DLD1 (cell line): ENCODE data around the gene DGKE.

Source experiments
- in situ Hi-C: cut with HindIII; loops from 2 replicates; pipeline ENCODE4 v1.10.0; 2017; ENCODE audit warnings: low sequenced_read_pairs

DGKE gene

DNA sequence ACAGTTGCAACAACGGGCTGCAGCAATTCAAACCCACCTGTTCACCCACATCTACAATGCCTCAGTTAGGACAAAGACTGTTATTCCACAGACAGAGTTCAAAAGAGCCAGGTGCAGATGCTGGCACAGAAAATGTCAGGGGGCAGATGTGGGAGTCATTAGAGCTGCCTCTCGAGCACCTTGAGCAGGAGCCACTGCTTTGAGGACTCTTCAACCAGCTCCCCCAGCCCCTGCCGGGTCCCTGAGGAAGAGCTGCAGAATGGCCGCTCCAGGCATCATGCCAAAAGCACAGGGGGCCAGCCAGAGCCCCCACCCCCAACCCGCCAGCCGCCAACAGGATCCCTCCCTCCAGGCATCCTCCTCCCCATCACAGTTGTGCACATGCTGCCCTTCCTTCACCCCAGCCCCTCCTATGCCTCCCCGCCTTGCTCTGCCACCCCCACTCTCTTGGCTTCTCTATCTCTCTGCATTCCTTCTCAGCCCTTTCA lies 21.0 kb upstream of the DGKE start:
- in situ Hi-C loops: no loop called here

DNA sequence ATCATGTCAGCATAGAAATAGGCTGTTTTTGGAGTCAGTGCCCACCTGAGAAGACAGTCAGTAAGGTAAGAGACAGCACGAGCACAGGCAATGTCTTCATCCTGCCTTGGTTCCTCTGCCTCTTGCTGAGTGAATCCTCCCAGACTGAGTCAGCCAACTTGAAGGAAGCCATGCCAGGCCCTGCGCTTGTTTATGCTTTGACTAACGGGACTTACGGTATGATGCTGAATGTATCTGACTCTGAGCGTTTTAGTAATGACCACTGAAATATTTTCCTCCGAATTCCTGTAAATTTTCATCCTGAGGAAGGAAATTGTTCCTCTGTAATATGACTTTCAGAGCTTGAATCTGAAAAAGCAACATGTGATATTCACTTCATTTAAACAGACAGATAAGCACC lies 18.2 kb upstream of the DGKE start:
- in situ Hi-C loops: no loop called here

DNA sequence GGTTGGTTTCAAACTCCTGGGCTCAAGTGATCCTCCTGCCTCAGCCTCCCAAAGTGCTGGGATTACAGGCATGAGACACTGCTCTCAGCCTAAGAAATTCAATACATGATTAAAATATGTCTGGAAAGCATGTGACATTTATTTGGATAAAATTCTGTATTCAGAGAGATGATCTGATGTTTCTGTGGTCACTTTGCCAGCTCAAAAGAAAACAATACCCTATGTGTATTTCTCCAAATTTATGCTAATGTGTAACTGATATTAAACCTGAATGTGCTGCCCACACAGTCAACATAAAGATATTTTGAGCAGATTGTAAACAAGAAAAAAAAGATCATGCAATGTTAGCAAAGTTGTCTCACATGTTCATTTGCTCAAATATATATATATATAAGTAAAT lies 16.9 kb upstream of the DGKE start:
- in situ Hi-C loops: no loop called here

DNA sequence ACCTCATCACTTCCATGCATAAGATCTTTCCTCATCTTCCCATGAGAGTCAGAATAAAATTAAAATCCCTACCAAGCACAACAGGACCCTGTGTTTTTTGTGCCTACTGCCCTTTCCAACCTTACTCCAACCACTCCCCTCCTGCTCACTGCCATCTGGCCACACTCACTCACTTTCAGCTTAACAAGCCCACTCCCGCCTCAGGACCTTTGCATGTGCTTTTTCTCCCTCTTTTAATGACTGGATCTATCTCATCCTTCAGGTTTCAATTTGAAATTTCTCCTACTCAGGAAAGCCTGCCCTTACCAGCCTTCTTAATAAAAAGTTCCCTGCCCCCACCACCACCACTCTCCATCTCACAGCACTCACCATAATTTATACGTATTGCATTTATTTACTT lies 14.9 kb upstream of the DGKE start:
- in situ Hi-C loops: no loop called here

DNA sequence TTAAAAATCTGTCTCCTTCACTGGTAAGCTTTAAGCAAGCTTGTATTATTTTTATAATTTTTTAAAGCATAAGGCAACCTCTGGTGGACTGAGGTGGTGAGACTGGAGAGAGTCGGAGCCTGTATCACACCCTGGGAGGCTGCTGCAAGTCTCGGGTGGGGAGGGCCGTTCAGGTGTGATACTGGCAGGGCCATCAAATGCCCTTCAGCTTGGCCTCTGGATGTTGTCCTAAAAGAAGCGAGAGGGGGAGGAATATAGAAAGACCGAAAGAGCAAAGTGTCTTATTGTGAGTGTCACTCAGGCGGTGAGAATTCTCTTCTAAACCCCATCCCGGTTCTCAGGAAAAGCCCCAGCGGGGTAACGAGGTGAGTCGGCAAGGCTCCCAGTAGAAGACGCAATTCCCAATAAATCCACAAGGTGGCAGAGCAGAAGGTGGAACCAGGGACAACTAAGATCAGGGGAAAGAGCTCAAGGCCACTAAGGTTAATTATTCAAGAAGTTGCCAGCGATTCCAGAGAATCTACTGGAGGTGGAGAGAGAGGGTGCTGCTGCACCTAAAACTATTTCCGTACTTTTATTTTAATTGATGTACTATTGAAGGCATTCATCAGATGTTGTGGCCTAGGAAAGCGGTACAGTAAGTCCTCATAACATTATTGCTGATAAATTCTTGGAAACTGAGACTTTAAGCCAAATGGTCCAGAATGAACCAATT lies 14.4 kb upstream of the DGKE start:
- in situ Hi-C loops: no loop called here

DNA sequence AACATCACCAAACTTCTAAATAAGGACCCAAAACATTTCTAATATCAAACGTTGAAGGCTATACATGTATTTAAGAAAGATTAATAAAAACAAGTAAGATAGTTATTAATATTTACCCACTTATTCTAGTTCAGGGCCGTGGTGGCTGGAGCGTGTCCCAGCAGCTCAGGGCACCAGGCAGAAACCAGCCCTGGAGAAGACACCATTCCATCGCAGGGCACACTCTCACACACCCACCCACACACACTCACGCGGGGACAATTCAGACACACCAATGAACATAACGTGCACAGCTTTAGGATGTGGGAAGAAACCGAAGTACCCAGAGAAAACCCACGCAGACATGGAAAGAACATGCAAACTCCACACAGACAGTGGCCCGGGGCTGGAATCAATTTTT lies 13.7 kb upstream of the DGKE start:
- in situ Hi-C loops: no loop called here

DNA sequence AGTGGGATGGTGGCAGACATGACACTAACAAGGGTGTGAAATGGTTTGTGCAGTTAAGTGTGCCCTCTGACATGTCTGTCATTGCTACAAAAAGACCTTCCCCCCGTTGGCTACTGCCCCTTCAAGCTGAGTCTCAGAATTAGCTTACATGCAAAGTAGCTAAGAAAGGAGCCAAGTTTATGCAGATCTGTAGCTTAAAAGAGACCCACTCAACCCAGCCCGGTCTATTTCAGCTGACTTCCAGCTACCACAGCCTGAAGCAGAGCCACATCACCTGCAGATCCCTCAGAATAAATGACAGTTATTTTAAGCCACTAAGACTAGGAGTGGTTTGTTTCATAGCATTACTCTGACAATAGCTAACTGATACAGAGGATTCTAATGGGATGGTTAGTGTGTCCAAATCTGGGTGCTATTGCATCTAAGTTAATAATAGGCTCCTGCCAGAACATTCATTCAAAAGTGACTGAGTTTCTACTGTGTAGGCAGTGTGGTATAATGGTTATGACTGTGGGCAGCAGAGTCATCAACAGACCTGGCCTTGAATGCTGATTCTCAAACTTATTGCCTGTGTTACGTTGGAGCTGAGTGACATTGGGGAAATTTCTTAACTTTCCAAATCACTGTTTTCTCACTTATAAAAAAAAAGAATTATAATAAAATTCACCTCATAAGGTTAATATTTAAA lies 12.0 kb upstream of the DGKE start:
- in situ Hi-C loops: no loop called here

DNA sequence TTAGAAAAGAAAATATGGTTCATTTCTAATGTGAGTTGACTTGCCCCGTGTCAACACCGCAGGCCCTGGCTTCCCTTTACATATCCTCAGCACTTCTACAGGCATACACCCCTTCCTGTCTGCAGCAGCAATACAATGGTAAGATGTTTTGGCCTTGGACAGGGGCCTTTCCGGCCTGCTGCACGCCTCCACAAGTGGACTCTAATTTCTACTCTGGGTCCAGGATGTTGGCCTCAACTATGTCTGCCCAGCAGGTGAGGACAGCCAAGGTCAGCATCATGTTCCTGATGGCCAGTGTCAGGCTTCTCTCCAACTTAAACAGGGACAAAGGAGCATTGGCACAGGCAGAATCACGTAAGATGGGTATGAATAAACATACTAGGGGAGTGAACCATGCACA lies 11.2 kb upstream of the DGKE start:
- in situ Hi-C loops: no loop called here

DNA sequence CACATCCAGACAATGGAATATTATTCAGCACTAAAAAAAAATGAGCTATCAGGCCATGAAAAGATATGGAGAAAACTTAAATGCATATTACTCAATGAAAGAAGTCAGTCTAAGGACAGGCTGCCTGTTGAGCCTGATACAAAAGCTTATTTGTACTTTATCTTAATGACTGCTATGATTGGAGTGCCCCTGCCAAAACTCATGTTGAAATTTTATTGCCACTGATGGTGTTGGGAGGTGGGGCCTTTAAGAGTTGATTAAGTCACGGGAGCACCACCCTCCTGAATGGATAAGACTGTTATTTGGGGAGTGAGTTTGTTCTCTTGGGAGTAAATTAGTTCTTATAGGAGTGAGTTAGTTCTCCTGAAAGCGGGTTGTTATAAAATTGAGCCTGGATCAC lies 10.1 kb upstream of the DGKE start:
- in situ Hi-C loops: no loop called here

DNA sequence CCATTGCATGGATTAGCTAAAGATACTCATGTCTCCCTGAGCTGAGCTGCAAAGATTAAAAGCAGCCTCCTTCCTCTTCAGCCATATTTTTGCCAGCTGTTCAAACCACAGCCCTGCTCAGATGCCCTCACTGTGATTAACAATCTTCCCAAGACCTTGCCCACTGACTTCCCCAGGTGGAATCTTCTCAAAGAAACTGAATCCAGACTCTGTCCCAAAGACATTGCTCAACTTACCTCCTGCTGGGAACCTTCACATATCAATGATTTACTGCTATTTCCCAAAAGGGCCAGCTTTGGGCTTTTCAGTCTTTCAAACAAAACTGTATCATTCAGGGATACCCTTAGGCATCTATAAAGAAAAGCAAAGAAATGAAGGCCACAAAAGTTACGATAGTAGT lies 9.4 kb upstream of the DGKE start:
- in situ Hi-C loops: no loop called here

DNA sequence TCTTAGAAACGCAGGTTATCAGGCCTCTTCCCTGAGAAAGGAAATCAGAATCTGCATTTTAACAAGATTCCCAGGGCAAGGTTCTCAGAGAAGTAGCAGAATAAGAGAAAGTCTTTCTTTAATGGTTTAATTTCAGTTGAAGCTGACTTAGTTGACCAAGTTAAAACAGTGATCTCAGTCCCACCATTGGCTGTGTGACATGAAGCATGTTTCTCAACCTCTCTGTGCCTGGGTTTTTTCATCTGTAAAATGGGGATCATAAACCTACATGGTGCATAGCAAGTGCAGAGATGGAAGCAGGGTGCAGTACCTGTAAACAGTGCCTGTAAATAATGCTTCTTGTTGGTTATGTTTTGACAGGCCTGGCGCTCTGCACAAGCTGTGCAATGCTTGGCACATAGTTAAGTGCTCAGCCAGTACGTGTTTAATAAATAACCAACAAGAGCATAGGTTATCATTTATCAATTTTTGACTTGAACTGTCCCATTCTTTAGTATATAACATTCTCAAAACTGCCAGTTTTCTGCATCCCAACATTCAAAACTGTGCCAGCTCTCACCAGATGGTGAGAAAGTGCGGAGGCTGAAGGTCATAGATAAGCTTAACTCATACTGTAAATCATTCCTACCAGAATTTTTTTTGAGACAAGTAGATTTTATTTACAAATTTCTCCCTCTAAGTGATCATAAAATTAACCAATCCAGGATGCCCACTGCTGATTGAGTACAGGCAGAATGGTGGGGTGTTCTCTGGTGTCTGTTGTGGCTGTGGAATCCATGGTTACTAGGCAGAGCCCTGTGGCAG lies 7.1 kb upstream of the DGKE start:
- in situ Hi-C loops: no loop called here

DNA sequence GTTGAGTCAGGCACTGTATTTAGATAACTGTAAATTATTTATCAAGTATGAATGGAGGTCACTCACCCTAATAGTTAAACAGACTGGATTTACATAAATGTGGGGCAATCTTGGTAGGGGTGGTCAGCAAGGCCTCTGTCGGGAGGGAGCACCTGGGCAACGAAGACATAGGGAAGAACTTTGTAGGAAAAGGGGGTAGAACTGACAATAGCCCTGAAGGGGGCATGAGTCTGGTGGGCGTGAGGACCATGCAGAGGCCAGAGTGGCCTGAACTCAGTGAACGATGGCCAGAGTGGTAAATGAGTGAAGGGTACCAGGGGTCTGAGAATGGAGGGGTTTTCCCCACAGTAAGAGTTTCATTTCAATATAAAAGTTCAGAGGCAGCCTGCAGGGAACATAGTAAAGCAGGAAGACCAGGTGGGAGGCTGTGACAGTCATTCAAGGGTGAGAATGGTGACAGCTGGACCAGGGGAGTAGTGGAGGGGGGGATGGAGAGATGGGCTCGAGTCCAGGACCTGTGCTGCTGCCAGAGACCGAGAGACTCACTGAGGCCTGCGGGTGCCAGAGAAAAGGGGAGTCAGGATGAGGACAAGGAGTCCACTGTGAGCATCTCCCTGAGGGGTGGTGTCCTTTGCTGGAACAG lies 3.1 kb upstream of the DGKE start:
- in situ Hi-C loops: no loop called here

DNA sequence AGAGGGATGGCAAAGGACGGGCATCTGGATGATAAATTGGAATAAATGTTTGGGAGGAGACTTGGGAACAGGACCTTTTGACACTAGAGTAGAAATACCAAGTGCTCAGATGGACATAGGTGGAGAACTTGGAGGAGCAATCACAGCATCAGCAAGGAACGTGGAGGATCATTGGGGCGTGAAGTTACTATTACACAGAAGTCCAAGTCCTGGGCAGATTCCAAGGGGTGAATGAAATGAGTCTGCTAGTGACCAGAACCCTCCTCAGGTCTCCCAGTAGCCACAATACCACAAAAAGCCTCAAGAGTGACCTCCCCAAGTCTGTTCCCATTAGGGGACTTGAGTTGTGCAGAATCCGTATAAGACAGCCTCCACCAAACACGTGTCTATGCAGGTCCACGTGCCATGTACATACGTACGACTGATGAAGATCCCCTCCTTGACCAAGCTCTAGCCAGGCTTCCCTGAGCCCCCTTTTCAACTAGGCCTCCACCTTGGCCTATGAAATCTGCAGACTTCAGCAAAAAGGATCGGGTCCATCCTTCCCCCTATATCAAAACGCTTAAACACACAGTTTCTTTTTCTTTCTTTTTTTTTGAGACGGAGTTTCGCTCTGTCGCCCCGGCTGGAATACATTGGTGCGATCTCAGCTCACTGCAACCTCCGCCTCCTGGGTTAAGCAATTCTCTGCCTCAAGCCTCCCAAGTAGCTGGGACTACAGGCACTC lies 2.4 kb upstream of the DGKE start:
- in situ Hi-C loops: no loop called here

DNA sequence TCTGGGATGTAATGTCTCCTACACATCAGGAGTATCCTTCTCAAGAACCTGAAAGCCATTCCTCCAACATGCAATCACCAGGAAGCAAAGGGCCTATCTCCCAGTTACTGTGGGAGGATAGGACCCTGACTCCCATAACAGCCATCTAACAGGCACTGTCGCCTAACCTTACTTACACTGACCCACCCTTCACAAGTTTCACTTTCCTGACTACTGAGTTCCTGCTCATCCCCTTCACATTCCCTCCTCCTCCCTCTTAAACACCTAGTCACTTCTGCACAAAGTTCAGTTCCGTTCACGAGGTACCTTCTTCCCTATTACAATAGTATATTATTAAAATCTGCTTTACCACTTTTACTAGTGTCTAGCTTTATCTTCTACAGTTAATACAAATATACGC lies 1.5 kb upstream of the DGKE start:
- in situ Hi-C loops: no loop called here

DNA sequence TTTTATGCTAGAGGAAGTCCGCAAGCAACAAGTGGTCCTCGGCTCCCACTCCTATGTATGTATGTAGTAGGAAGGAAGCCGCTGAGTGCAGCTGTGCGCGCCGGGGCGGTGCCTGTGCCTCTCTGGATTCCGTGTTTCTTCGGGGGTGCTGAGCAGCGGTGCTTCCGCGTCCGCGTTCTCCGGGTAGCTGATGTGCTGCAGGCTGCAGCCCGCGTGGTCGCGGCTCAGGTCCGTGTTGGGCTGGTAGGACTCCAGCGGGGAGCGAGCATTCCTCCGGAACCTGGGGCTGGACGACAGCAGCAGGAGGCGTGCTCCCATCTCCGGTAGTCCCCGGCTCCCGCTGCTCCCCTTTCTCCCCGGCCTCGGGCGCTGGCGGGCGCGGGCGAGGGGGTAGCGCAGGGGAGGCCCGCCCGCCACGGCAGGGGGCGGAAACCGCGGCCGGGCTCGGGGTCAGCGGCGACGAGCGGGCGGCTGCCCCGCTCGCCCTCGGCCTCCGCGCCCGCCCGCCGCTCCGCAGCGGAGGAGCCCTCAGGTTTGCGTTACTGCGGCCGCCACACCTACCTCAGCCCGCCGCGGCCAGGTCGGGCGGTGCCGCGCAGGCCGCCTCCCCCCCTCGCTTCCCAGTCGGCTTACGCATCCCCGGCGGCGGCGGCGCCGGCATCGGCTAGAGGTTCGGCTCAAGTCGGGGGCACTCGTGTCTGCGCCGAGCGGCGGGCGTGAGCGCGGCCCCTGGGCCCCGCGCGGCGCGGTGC lies 718 bp upstream of the DGKE start:
- in situ Hi-C loops: no loop called here

DNA sequence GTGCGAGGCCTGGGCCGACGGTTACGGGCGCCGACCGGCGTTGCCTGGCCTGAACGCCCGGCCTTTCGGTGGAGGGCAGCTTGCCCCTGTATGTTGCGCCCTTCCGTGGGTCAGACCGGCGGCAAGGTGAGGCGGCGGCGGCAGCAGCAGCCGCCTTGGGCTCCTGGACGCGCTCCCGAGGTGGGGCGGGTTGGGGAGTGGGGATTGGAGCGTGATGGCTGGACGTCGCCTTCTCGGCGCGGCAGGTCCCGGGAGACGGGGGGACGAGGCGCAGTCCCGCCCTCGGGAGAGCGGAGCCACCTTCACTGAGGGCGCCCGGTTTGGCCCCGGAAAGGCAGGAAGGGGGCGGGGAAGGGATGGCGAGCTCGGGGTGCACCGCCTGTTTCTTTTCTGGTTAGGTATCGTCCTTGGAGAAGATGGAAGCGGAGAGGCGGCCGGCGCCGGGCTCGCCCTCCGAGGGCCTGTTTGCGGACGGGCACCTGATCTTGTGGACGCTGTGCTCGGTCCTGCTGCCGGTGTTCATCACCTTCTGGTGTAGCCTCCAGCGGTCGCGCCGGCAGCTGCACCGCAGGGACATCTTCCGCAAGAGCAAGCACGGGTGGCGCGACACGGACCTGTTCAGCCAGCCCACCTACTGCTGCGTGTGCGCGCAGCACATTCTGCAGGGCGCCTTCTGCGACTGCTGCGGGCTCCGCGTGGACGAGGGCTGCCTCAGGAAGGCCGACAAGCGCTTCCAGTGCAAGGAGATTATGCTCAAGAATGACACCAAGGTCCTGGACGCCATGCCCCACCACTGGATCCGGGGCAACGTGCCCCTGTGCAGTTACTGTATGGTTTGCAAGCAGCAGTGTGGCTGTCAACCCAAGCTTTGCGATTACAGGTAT lies 671 bp downstream of the DGKE start:
- in situ Hi-C loops: no loop called here

DNA sequence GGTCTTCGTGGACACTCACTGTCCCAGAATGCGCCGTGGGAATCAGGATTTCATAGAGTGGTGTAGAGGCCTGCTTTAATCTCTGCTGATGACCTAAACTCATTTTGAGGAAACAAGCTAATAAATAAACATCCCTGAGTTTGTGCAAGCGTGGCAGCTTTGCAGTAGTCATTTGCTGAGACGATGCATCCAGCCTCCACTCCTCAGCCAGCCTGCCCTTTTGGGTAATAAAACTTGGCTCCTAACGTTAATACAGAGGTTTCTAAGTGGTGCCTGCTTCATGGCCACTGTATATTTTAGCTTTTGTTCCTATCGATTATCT lies 1.3 kb downstream of the DGKE start:
- in situ Hi-C loops: no loop called here

DNA sequence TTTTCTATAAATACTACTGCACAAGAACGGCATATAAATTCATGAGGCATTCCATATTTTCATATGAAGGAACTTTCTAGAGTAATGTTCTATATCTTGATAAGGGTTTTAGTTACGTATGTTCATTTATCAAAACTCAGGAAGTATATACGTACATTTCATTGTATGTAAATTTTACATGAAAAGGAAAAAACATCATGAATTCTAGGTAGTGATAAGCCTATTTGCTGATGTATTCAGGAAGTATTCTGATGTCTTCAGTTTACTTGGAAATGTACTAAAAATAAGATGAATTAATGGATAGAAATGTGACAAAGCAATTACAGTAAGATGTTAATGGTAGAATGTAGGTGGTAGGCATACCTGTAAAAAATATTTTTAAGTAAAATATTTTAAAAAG lies 4.7 kb downstream of the DGKE start:
- in situ Hi-C loops: no loop called here

DNA sequence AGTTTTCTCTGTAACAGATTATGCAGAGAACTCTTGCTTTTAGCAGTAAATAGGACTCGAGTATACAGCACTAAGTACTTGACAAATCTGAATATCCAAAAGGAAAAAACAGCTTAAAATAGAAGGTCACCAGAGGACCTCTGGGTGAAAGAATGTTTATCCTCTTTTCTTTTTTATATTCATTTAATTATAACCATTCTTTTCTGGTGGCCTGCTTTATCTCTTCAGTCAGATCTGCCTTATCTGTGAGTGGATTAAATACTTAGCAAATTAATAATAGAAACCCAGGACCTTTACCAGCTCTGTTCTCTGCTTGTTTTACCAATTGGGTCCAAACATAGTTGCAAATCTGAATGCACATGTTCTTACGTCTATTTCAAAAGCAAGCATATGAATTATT lies 8.6 kb downstream of the DGKE start:
- in situ Hi-C loops: no loop called here
